Liver (tissue), 9 donors: ENCODE measurements around the gene RALGAPA2. TPM values are rescaled to one million over a fixed set of nuclear protein-coding genes. Genes with fewer than 3 reads are reported as not detected.

Experiments used
- DNase-seq: peaks from one replicate; pipeline ENCODE4 v3.0.0-alpha.2; 2017; ENCODE audit warnings: low spot score
- H3K27ac ChIP-seq, 2 donors: one replicate each; pipeline ENCODE4 v1.7.0; 2013; ENCODE audit warnings: inconsistent platforms in 2 of 2, low read length in 2 of 2, control low read depth in 1 of 2, low read depth in 1 of 2, mild to moderate bottlenecking in 1 of 2
- H3K27me3 ChIP-seq, 4 donors: one replicate each; pipeline versions ENCODE4 v1.6.1 to v1.7.0; 2013; ENCODE audit warnings: low read length in 3 of 4, inconsistent platforms in 1 of 4, mild to moderate bottlenecking in 1 of 4, moderate library complexity in 1 of 4; ENCODE audit not compliant: control insufficient read depth in 4 of 4, insufficient read depth in 4 of 4
- H3K36me3 ChIP-seq, 4 donors: one replicate each; pipeline versions ENCODE4 v1.6.1 to v1.7.0; 2013; ENCODE audit warnings: low read length in 3 of 4, mild to moderate bottlenecking in 3 of 4, low read depth in 1 of 4, moderate library complexity in 1 of 4; ENCODE audit not compliant: control insufficient read depth in 4 of 4, insufficient read depth in 3 of 4
- H3K4me1 ChIP-seq, 4 donors: one replicate each; pipeline versions ENCODE4 v1.6.1 to v1.7.0; 2013; ENCODE audit warnings: low read length in 3 of 4, mild to moderate bottlenecking in 3 of 4, moderate library complexity in 1 of 4; ENCODE audit not compliant: control insufficient read depth in 4 of 4, insufficient read depth in 4 of 4
- H3K4me3 ChIP-seq, 3 donors: one replicate each; pipeline versions ENCODE4 v1.6.1 to v1.7.0; 2013; ENCODE audit warnings: low read length in 3 of 3, control low read depth in 1 of 3, low read depth in 1 of 3, mild to moderate bottlenecking in 1 of 3
- H3K9ac ChIP-seq, 2 donors: one replicate each; pipeline ENCODE4 v1.7.0; 2013; ENCODE audit warnings: low read length in 2 of 2, mild to moderate bottlenecking in 2 of 2, moderate library complexity in 2 of 2, control low read depth in 1 of 2, low read depth in 1 of 2
- H3K9me3 ChIP-seq, 4 donors: one replicate each; pipeline versions ENCODE4 v1.6.1 to v1.7.0; 2013; ENCODE audit warnings: low read length in 3 of 4; ENCODE audit not compliant: control insufficient read depth in 4 of 4
- ATF3 ChIP-seq: IDR thresholded peaks from 2 replicates; pipeline ENCODE4 v1.6.1; 2016; ENCODE audit warnings: antibody characterized with exemption
- CTCF ChIP-seq: fragments of 150-350 bp; IDR thresholded peaks from 2 replicates; pipeline ENCODE4 v1.5.1; 2017; ENCODE audit warnings: improper control_type of control experiment, low read depth, low read length; ENCODE audit not compliant: missing input control
- EGR1 ChIP-seq, 2 donors: IDR thresholded peaks; 2 replicates each; pipeline ENCODE4 v1.6.1; 2016 to 2018; ENCODE audit warnings: antibody characterized with exemption in 2 of 2, low read depth in 2 of 2
- FOXA1 ChIP-seq: IDR thresholded peaks from 2 replicates; pipeline ENCODE4 v1.6.1; 2016; ENCODE audit warnings: antibody characterized with exemption
- FOXA2 ChIP-seq: IDR thresholded peaks from 2 replicates; pipeline ENCODE4 v1.6.1; 2016; ENCODE audit warnings: antibody characterized with exemption
- GABPA ChIP-seq, 2 donors: IDR thresholded peaks in 1 of 2; conservative IDR thresholded peaks in 1 of 2; 2 replicates each; pipeline ENCODE4 v1.6.1; 2016; ENCODE audit warnings: antibody characterized with exemption in 2 of 2, mild to moderate bottlenecking in 1 of 2, moderate library complexity in 1 of 2
- HNF4A ChIP-seq, 2 donors: conservative IDR thresholded peaks; 2 replicates each; pipeline ENCODE4 v1.6.1; 2016; ENCODE audit warnings: antibody characterized with exemption in 2 of 2, mild to moderate bottlenecking in 2 of 2
- HNF4G ChIP-seq: IDR thresholded peaks from 2 replicates; pipeline ENCODE4 v1.6.1; 2016; ENCODE audit warnings: antibody characterized with exemption
- JUND ChIP-seq, 2 donors: IDR thresholded peaks; 2 replicates each; pipeline ENCODE4 v1.6.1; 2016; ENCODE audit warnings: antibody characterized with exemption in 2 of 2
- NR2F2 ChIP-seq: IDR thresholded peaks from 2 replicates; pipeline ENCODE4 v1.6.1; 2016; ENCODE audit warnings: antibody characterized with exemption
- RAD21 ChIP-seq, 2 donors: IDR thresholded peaks; 2 replicates each; pipeline ENCODE4 v1.6.1; 2016; ENCODE audit warnings: antibody characterized with exemption in 2 of 2, mild to moderate bottlenecking in 2 of 2
- RXRA ChIP-seq, 2 donors: IDR thresholded peaks; 2 replicates each; pipeline ENCODE4 v1.6.1; 2017 to 2018; ENCODE audit warnings: antibody characterized with exemption in 2 of 2, mild to moderate bottlenecking in 1 of 2
- SP1 ChIP-seq: IDR thresholded peaks from 2 replicates; pipeline ENCODE4 v1.6.1; 2018; ENCODE audit warnings: antibody characterized with exemption, mild to moderate bottlenecking
- TAF1 ChIP-seq: conservative IDR thresholded peaks from 2 replicates; pipeline ENCODE4 v1.6.1; 2016; ENCODE audit warnings: antibody characterized with exemption, mild to moderate bottlenecking
- YY1 ChIP-seq: IDR thresholded peaks from 2 replicates; pipeline ENCODE4 v1.6.1; 2016; ENCODE audit warnings: antibody characterized with exemption, mild to moderate bottlenecking
- ZBTB33 ChIP-seq: IDR thresholded peaks from 2 replicates; pipeline ENCODE4 v1.6.1; 2016; ENCODE audit warnings: antibody characterized with exemption
- WGBS: extraction: QIAGEN DNeasy Blood & Tissue Kit; methylation state at CpG from one replicate; pipeline ENCODE4 v1.1.7; 2013; 5-methylcytosine and 5-hydroxymethylcytosine counted together
- polyA plus RNA-seq, 2 donors: library from polyadenylated mRNA; stranded (reverse) in 1 of 2; unstranded in 1 of 2; fragments of 200-250 nt in 1 of 2; fragments of >200 nt in 1 of 2; fragmentation: Nextera tagmentation in 1 of 2; extraction: Ambion mirVana in 1 of 2; gene quantifications; one replicate each; pipeline versions ENCODE4 v1.2.1 to v1.2.3, GENCODE V29; 2013 to 2015
- total RNA-seq, 2 donors: library from RNA; depleted of rRNA; stranded (reverse); fragments of >200 nt; gene quantifications; one replicate each; pipeline ENCODE4 v1.2.3, GENCODE V29; 2014
- TF ChIP-seq, protein P1 (sequence below): IDR thresholded peaks from 2 replicates; pipeline ENCODE4 v1.6.1; 2016; ENCODE audit warnings: antibody characterized with exemption, mild to moderate bottlenecking
- TF ChIP-seq, protein P2 (sequence below): IDR thresholded peaks from 2 replicates; pipeline ENCODE4 v1.6.1; 2016; ENCODE audit warnings: antibody characterized with exemption
- donor health status: healthy.
- donor health status: healthy.
- donor health status: healthy.
- donor health status: healthy.
- donor health status: healthy.

RALGAPA2 gene
- total and polyA plus RNA-seq, 4 donors = 14.8 to 89.9 (median 25.1) TPM

GRCh38 chr20:20657092-20657491, 55.4 kb downstream of the RALGAPA2 start:
- DNase-seq = no peak
- Histone ChIP-seq H3K4me3 (no peak overlapping the region), H3K27me3 (no peaks in the 10 kb centered on the region), H3K4me1 (peaks cover 8 to 38% (median 18%) of the 10 kb centered on the region in 4 donors), H3K27ac (peak overlapping the region; percentile 73 to 75), H3K9ac (no peak overlapping the region), H3K9me3 (no peaks in the 10 kb centered on the region), H3K36me3 (peaks cover 0 to 6% (median 4%) of the 10 kb centered on the region in 4 donors)
- TF ChIP-seq ZBTB33 = no peak
- no peak for TF ChIP-seq JUND (IDR thresholded peaks at IDR 0.05)
- no peak for TF ChIP-seq HNF4A (conservative IDR thresholded peaks at IDR 0.05)
- no peak for TF ChIP-seq FOXA2
- no peak for TF ChIP-seq NR2F2
- no peak for TF ChIP-seq SP1
- no peak for TF ChIP-seq RAD21 (IDR thresholded peaks at IDR 0.05)
- TF ChIP-seq, protein P1, sequence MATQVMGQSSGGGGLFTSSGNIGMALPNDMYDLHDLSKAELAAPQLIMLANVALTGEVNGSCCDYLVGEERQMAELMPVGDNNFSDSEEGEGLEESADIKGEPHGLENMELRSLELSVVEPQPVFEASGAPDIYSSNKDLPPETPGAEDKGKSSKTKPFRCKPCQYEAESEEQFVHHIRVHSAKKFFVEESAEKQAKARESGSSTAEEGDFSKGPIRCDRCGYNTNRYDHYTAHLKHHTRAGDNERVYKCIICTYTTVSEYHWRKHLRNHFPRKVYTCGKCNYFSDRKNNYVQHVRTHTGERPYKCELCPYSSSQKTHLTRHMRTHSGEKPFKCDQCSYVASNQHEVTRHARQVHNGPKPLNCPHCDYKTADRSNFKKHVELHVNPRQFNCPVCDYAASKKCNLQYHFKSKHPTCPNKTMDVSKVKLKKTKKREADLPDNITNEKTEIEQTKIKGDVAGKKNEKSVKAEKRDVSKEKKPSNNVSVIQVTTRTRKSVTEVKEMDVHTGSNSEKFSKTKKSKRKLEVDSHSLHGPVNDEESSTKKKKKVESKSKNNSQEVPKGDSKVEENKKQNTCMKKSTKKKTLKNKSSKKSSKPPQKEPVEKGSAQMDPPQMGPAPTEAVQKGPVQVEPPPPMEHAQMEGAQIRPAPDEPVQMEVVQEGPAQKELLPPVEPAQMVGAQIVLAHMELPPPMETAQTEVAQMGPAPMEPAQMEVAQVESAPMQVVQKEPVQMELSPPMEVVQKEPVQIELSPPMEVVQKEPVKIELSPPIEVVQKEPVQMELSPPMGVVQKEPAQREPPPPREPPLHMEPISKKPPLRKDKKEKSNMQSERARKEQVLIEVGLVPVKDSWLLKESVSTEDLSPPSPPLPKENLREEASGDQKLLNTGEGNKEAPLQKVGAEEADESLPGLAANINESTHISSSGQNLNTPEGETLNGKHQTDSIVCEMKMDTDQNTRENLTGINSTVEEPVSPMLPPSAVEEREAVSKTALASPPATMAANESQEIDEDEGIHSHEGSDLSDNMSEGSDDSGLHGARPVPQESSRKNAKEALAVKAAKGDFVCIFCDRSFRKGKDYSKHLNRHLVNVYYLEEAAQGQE = no peak
- WGBS = 93% methylated on average over 6 of the region's 6 CpGs

DNA sequence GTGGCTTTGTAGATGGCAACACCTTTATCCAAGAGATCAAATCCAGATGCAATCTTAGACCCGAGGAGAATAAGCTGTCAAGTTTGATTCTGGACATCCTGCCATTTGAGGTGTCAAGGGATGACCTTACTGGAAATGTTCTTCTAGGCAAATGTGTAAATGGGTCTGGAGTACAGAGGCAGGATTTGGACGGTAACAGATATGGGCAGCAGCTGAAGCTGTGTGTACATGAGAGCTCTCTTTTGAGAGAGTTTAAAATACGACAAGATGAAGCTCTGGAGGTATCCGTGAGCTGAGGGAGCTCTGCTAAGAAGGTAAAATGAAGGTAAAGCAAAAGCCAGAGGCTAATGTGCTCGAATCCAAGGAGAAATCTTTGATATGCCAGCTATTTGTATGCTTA, 56.6 kb downstream of the RALGAPA2 start:
- WGBS = 87% methylated on average over 5 of the region's 5 CpGs
- no peak overlapping the region for H3K4me3 ChIP-seq
- no peaks in the 10 kb centered on the region for H3K27me3 ChIP-seq
- H3K9me3 ChIP-seq = no peaks in the 10 kb centered on the region
- no peak overlapping the region for H3K27ac ChIP-seq
- H3K36me3 ChIP-seq = peaks cover 0 to 6% (median 4%) of the 10 kb centered on the region in 4 donors
- no peak for DNase-seq
- peaks cover 6 to 40% (median 20%) of the 10 kb centered on the region in 4 donors for H3K4me1 ChIP-seq
- no peak for TF ChIP-seq YY1
- TF ChIP-seq NR2F2 = no peak
- TF ChIP-seq CTCF = no peak
- TF ChIP-seq ATF3 = no peak
- TF ChIP-seq HNF4G = no peak
- TF ChIP-seq FOXA2 = no peak
- no peak for TF ChIP-seq TAF1
- no peak for TF ChIP-seq FOXA1
- TF ChIP-seq HNF4A (conservative IDR thresholded peaks at IDR 0.05) = no peak
- no peak for TF ChIP-seq SP1
- TF ChIP-seq, protein P2, sequence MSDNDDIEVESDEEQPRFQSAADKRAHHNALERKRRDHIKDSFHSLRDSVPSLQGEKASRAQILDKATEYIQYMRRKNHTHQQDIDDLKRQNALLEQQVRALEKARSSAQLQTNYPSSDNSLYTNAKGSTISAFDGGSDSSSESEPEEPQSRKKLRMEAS = no peak
- TF ChIP-seq RAD21 (IDR thresholded peaks at IDR 0.05) = no peak
- TF ChIP-seq, protein P1 = no peak
- TF ChIP-seq JUND (IDR thresholded peaks at IDR 0.05) = no peak
- no peak for TF ChIP-seq RXRA (IDR thresholded peaks at IDR 0.05)
- no peak for TF ChIP-seq GABPA (IDR thresholded peaks at IDR 0.05 in 1 of 2, conservative IDR thresholded peaks at IDR 0.05 in 1 of 2)
- TF ChIP-seq EGR1 (IDR thresholded peaks at IDR 0.05; ENCODE audit: low read depth in 2 of 2) = no peak
- no peak overlapping the region for H3K9ac ChIP-seq
